ENCODE data around the gene PHACTR3.
"Not testable (repeated sequence)": the region's sequence is repeated elsewhere in the genome, so short reads cannot be mapped to it uniquely, and the experiment has no call there.

PHACTR3 gene

DNA sequence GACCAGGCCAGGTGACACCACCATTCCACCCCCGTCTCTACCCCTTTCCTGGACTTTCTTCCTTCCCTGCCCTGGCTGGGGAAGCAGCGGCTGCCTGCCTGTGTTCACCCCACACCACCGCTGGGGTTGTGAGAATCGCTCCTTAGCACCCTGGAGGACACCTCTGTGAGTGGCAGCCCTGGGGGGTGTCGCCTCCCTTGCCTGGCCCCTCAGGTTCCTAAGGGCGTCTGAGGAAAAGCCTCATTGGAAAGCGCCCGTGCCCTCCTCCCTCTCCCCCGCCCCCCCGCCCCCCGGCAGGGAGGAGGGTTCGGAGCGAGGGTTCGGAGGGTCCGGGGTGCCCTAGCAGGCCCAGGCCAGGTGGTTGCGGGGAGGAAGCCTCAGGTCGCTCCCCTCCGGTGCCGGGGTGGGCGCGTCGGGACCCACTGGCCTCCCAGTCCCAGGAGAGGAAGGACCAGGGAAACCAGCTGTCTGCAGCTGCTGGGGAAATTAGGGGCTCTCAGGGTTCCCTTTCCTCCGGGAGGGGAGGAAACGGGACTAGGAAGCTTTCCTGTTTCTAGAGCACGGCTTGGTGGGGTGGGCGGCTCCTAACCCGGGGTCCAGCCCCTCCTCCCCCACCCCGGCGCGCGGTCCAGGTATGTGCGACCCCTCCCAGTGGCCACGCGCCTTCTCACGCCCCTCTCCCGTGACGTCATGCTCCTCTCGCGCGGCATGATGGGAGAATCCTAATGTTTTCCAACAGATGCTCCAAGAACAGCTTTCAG is at the start of gene PHACTR3:
Gene PHACTR3 (plus strand): TSS at position 760 of the 761 bp plus-strand sequence. CDS start 475 bp downstream, outside the sequence.
- peak; percentile 75 for DNase-seq (ENCODE audit: low spot score)

DNA sequence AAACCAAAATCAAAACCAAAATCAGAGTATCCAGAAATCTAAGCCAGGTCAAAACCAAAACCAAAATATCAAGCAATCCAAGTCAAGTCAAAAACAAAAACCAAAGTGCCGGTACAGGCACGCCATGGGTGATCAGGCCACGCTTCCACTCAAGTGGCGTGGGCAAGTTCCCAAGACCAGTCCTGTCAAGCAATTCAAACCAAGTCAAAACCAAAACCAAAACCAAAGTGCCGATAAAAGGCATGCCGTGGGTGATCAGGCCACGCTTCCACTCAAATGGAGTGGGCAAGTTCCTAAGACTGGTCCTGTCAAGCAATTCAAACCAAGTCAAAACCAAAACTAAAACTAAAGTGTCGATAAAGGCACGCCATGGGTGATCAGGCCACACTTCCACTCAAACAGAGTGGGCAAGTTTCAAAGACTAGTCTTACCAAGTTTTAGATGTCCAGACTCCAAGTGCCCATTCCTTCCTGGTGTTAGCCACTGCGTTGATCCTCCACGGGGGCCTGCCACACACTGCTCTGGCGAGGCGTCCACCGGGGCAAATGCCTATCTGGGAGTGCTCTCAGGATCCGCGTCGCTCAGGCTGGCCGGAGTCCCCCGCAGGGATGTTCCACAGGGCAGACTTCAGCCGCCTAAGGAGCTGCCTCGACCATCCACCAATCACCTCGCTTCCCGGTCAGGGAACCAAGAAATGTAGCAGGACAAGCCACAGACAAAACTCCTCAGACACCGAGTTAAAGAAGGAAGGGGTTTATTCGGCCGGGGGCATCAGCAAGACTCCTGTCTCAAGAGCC is 46.4 kb upstream of the PHACTR3 start:
- DNase-seq (ENCODE audit: low spot score), result not testable (repeated sequence)

DNA sequence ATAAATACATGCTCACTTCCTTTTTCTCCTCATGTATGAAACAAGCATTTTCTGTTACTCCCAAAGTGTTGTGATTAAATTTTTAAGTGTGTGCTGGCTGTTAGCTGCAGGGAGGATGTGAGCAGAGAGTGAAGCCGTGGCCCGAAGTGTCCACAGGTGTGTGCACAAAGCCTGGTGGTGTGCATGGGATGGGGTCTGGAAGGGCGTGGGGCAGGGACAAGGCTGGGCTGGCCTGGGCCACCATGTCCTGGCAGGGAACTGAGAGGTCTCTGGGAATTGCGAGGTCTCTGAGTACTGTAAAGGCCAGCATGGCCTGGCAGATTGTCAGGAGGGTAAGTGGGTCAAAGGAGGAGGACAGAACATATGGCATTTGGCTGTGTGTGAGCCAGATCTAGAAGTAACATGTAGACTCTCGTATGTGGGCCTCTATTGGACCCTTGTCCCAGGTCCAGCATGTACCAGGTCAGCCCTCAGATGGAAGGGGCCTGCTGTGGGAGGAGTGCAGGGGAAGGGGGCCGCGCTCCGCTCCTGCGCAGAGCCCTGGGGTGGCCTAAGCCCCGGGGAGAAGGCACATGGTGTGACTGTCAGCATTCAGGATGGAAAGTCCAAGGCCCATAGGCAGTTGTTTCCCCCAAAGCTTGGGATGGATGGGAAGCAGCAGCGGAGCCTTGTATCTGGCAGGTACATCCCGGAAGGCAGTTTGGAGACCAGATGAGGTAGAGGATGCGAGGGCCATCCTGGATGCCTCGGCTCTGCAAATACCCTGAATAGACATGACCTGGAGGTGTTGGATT is 45.1 kb upstream of the PHACTR3 start:
- DNase-seq (ENCODE audit: low spot score), result no peak

GRCh38 chr20:59559863-59560262 is 44.5 kb upstream of the PHACTR3 start:
- DNase-seq (ENCODE audit: low spot score), result no peak

- DNase-seq (ENCODE audit: low spot score), result no peak
Observed at GRCh38 chr20:59560588-59561227, 43.6 kb upstream of the PHACTR3 start.

DNA sequence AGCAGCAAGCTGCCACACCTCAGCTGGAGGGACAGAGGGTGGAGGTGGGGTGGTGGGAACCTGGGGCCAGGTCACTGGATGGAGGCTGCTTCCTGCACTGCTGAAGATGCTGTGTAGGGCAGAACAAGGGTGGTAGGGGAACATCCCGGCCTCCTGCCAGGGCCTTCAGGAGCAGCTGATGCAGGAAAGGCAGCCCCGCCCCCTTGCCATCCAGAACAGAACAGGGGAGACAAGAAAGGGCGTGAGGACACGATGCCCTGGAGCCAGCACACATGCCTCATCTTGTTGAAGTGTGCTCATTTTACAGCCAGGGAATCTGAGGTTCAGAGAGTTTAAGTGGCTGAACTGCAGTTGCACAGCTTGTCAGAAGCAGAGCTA is 43.1 kb upstream of the PHACTR3 start:
- no peak for DNase-seq (ENCODE audit: low spot score)

DNA sequence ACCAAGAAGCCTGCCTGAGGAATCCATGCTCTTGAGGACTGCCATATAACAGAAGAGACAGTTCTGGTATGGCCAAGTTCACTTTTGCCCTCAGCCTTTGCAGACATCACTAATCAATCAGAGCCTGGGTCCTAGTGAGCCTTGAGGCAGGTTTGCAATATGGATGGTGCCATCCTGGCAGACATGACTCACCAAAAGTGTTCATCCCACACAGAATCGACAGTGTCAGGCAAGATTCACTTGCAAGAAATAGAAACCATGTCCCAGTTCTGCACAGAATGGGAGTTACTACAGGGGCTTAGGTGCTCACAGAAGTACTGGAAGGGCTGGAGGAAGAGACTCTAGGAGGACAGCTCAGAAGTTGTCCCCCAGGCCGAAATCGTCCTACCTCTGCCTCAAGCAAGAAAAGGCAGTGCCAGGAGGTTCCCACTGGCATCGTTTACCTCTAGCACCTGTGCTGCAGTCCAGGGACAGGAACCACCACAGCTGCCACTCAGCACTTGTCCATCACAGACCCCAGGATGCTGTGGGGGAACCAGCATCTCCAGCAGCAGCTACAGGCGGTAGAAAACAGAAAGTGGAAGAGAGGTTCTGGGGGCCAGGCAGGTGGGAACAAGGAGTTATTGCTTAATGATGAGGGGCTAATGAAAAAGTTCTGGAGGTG is 42.6 kb upstream of the PHACTR3 start:
- no peak for DNase-seq (ENCODE audit: low spot score)

- DNase-seq (ENCODE audit: low spot score), result no peak
Observed at GRCh38 chr20:59564171-59564570, 40.2 kb upstream of the PHACTR3 start.

DNA sequence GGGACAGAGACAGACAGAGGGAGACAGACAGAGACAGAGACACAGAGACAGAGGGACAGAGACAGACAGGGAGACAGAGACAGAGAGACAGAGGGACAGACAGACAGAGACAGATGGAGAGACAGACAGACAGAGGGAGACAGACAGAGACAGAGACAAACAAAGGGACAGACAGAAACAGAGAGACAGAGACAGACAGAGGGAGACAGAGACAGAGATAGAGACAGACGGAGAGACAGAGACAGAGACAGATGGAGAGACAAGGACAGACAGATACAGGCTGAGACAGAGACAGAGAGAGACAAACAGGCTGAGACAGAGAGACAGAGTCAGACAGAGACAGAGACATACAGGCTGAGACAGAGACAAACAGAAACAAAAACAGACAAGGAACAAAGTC is 39.4 kb upstream of the PHACTR3 start:
- DNase-seq (ENCODE audit: low spot score), result no peak

GRCh38 chr20:59565768-59566461 is 38.4 kb upstream of the PHACTR3 start:
- DNase-seq (ENCODE audit: low spot score), result no peak

DNA sequence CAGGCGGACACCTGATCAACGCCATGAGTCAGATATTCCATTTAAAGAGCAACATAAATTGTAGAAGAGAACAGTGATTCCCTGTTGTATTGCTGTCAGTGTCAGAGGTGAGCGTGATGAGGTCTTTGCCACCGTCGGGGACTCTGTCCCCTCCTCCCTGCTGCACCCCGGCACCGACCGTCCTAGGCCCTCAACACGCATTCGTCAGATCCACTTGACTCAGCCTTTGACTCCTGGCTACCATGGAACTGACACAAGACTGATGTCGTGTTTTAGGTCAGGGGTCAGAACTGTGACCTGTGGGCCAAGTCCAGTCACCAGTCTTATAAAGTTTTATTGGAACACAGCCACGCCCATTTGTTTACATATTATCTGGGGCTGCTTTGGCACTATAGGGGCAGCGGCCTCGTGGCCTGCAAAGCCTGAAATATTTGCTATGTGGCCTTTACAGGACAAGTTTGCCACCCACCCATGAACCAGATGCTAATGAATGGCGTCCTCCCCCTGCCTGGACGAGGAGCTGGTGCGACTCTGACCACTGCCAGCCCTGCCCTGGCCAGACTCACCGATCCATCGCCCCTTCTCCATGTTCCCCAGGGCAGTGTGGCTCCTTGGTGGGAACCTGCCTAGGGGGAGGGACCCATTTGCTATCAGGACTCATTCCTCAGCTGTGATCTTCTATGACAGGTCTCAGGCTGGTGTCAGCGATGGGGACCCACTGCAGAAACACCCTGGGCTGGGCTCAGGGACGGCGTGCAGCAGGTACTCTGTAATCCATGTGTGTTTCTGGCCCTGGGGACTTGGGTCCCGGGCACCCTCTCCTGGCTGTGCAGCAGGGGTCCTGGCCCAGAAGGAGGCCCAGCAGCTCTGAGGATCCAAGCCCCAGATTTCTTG is 37.5 kb upstream of the PHACTR3 start:
- DNase-seq (ENCODE audit: low spot score), result no peak

- DNase-seq (ENCODE audit: low spot score), result no peak
Observed at GRCh38 chr20:59567585-59568508, 36.5 kb upstream of the PHACTR3 start.

DNA sequence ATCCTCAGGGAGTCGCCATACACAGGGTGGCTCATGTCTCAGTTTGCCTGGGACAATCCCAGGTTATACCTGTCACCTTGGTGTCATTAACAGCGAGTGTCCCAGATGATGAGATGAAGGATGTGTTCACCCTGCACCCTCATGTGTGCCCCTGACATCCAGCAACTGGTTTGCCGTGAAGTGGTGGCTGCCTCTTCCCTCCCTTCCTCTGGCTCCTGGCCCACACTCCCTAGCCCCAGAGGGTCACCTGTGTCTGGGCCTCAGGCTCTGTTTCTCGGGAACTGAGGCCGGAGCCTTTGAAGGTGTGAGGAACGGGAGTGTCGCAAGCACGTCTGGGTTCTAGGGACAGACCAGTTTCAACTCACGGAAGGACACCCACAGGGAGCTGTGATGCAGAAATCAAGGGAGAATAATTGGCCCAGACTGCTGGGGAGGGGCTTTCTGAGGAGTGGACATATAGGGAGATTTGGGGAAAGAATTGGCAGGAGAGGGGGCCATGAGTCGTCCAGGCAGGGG is 35.8 kb upstream of the PHACTR3 start:
- DNase-seq (ENCODE audit: low spot score), result no peak

DNA sequence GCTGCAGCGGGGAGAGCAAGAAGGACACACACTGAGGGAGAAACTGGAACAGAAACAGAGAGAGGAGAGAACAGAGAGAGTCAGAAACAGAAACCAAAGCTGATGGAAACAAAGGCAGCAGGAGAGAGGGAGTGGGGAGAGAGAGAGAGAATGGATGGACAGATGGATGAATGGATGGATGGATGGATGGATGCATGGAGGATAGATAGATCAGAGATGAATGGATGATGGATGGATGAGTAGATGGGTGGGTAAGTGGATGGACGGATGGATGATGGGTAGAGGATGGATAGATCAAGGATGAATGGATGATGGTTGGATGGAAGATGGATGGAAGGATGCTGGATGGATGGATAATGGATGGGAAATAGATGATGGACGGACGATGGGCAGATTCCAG is 35.0 kb upstream of the PHACTR3 start:
- DNase-seq (ENCODE audit: low spot score), result no peak

GRCh38 chr20:59571151-59571550 is 33.2 kb upstream of the PHACTR3 start:
- DNase-seq (ENCODE audit: low spot score), result no peak

DNA sequence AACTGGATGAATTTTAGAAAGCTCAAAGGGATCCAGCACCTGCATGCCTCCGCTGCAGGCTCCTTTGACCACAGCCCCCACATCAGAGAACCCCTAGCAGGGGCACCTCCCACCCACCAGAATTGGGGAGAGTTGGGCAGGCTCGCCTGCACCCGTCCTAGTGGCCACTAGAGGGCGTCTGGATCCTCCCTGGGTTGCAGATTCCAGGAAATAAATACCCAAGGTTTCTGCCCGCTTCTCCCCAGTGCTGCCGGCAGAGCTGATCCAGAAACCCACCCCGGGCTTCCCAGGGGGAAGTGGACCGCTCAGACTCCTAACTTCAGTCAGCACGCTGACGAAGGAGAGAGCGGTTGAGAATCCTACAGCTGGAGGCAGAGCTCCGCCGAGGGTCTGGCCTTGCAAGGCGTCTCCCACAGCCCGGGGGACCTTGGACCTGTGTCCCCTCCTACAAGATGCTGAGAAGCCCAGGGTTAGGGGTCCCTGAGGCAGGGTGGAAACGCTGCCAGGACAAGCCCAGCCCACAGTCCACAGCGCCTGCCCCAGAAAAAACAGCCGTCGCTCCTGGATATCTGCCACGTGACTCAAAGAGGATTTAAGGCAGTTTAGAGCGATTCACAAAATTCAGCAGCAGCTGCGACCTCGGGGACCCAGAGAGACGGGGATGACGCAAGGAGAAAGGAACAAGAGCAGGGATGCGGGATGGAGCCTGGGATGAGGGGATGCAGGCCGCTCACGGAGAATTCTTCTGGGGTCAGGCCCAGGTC is 32.6 kb upstream of the PHACTR3 start:
- peak; percentile 54 for DNase-seq (ENCODE audit: low spot score)

DNA sequence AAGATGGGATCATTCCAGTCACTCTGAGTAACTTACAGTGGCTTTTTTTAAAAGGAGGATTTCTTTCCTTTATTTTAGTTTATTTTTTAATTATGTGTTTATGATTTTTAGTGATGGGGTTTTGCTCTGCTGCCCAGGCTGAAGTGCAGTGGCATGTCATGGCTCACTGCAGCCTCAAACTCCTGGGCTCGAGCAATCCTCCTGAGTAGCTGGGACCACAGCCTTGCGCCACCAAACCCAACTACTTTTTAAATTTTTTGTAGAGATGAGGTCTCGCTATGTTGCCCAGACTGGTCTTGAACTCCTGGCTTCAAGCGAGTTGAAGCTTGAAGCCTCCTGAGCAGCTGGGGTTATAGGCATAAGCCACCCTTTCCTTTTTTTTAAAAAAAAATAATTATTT is 31.8 kb upstream of the PHACTR3 start:
- DNase-seq (ENCODE audit: low spot score), result no peak

DNA sequence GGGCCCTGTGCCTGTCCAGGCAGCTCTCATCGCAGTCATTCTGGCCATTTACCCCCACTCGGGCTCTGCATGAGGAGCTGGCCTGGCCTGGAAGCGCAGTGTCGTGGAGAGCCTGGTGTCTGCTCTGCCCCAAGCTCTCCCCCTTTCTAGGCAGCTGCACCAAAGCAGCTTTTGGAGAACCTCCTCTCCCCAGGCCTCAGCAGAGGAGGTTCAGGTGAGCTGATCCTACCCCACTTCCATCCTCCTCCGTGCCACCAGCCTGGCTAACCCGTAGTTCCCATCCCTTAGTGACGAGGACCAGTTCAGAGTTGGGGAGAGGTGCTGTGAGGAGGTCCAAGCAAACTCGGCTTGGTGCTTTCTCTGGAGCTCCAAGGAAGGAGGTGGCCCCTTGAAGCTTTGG is 30.5 kb upstream of the PHACTR3 start:
- no peak for DNase-seq (ENCODE audit: low spot score)
